OCI-LY1 (cell line): ENCODE measurements around the gene ATOSA.

Experiments
- EZH2 ChIP-seq: fragments of 200-600 bp; sonication (generic), shearing (Covaris generic); IDR thresholded peaks from 2 replicates; pipeline ENCODE4 v1.8.0; 2017; ENCODE audit warnings: borderline replicate concordance, mixed run types, mild to moderate bottlenecking, antibody characterized with exemption, low read length, moderate library complexity, mixed read lengths
- TF ChIP-seq, protein P1 (sequence below): fragments of 200-600 bp; sonication (generic), shearing (Covaris generic); IDR thresholded peaks from 2 replicates; pipeline ENCODE4 v1.5.1; 2017; ENCODE audit warnings: mild to moderate bottlenecking, antibody characterized with exemption, low read length, moderate library complexity, mixed read lengths

DNA sequence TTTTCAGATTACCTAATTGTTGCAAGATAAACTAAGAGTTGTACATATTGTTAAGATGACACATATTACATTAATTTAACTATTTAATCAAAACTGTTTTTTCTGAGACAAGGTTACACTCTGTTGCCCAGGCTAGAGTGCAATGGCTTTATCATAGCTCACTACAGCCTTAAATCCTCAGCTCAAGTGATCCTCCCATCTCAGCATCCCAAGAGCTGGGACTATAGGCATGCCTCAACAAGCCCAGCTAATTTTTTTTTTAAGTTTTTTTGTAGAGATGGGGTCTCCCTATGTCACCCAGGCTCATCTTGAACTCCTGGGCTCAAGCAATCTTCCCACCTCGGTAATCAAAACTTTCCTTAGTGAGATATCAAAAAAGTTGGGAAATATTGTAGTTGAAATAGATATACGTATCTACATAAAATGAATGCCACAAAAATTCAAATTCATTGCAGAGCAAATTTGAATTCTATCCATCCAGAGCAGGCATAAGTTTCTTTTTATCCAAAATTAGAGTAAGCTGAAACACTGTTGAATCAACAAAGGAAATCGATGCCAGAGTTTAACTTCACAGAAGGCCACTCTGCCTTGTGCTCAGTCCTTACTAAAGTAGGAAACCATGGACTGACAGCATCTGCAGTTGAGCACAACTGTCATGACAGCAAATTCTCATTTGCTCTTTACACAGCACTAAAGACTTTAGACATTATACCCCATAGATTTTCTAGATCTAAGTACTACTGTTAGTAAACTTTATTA is 15.5 kb downstream of the ATOSA start:
- TF ChIP-seq, protein P1, sequence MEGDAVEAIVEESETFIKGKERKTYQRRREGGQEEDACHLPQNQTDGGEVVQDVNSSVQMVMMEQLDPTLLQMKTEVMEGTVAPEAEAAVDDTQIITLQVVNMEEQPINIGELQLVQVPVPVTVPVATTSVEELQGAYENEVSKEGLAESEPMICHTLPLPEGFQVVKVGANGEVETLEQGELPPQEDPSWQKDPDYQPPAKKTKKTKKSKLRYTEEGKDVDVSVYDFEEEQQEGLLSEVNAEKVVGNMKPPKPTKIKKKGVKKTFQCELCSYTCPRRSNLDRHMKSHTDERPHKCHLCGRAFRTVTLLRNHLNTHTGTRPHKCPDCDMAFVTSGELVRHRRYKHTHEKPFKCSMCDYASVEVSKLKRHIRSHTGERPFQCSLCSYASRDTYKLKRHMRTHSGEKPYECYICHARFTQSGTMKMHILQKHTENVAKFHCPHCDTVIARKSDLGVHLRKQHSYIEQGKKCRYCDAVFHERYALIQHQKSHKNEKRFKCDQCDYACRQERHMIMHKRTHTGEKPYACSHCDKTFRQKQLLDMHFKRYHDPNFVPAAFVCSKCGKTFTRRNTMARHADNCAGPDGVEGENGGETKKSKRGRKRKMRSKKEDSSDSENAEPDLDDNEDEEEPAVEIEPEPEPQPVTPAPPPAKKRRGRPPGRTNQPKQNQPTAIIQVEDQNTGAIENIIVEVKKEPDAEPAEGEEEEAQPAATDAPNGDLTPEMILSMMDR: no peak
- no peak for TF ChIP-seq EZH2
